Hepatocyte (in vitro differentiated cells): Measurements from ENCODE around the gene TMC1.

Experiments used
- CTCF ChIP-seq: fragments of 200-600 bp; sonication (generic); IDR thresholded peaks from 2 replicates; pipeline ENCODE4 v1.5.1; 2016; ENCODE audit warnings: antibody characterized with exemption, mild to moderate bottlenecking; ENCODE audit not compliant: poor library complexity
- EZH2 ChIP-seq: fragments of 200-600 bp; sonication (generic); IDR thresholded peaks from 2 replicates; pipeline ENCODE4 v1.6.1; 2016; ENCODE audit warnings: antibody characterized with exemption, mild to moderate bottlenecking, borderline replicate concordance
- EZH2phosphoT487 ChIP-seq: fragments of 200-600 bp; sonication (generic); IDR thresholded peaks from one replicate; pipeline ENCODE4 v1.6.1; 2018; ENCODE audit warnings: antibody characterized with exemption, mild to moderate bottlenecking, low read depth, moderate library complexity; ENCODE audit not compliant: unreplicated experiment, severe bottlenecking

DNA sequence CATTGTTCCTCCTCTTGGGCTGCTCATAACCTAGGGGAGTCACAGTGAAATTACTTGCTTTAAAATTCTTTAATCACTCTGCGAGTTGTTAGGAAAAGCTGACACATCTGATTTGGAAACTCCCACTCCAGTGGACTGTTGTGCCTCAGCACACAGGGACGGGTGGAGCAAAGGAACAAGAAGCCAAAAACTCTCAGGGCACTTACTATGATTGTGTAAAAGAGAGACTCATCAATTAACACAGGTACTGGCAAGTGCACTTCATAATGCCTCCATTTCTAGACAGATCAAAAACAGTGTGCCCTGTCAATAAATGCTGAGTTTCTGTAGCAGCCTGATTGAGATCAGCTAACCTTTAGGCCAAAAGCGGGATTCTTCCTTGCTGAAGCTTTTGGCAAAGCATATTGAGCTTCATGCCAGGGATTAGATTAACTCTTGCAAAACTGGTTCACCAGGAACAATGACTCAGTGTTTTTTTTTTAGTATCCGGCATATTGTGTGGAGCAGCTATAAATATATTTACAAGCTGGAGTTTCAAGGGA, 55.9 kb downstream of the TMC1 start:
- no peak for TF ChIP-seq CTCF
- no peak for TF ChIP-seq EZH2phosphoT487
- TF ChIP-seq EZH2, result no peak
